GOT3 (cell line): ENCODE measurements around the gene PPP2R5C.
"Not testable (repeated sequence)": the region's sequence is repeated elsewhere in the genome, so short reads cannot be mapped to it uniquely, and the experiment has no call there.

ENCODE experiments used
- DNase-seq: peaks from one replicate; lab custom pipeline; 2025; ENCODE audit warnings: mixed read lengths; lab: John Stamatoyannopoulos, UW

PPP2R5C gene

DNA sequence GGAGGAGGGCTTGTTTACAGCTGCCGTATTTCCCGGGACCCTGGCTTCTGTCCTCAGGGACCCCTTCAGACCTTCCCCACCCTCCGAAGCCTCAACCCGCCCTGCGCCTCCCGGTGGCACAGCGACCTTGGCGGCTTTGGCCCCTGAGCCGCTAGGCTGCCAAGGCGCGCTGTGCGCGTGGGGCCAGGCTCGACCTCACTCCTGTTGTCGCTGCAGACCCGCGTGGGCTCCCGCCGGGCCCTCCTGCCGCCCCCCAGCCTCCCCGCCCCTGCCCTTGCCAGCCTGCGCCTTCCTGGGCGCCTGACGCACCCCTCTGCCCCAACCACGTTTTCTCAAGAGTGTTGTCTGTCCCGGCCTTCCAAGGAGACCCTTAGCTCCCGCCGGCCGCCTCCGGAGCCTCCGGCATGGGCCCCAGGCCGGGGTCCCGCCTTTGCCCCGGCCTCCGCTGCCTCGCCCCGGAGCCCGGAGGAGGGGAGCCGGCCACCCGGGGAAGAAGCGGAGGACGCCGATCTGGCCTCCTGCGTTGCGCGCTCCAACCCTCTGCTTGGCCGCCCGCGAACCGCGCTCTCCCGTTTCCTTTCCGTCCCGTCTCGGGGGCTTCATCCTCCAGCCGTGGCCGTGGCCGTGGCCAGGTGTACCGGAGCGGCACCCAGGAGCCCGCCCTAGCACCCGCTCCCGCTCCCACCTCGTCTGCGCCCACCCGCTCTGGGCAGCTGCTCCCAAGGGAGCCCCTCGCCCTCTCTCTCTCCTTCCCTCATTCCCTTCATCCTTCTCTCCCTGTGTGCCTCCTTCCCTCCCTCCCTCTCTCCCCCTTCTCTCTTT, 19.9 kb downstream of the PPP2R5C start:
- no peak for DNase-seq

DNA sequence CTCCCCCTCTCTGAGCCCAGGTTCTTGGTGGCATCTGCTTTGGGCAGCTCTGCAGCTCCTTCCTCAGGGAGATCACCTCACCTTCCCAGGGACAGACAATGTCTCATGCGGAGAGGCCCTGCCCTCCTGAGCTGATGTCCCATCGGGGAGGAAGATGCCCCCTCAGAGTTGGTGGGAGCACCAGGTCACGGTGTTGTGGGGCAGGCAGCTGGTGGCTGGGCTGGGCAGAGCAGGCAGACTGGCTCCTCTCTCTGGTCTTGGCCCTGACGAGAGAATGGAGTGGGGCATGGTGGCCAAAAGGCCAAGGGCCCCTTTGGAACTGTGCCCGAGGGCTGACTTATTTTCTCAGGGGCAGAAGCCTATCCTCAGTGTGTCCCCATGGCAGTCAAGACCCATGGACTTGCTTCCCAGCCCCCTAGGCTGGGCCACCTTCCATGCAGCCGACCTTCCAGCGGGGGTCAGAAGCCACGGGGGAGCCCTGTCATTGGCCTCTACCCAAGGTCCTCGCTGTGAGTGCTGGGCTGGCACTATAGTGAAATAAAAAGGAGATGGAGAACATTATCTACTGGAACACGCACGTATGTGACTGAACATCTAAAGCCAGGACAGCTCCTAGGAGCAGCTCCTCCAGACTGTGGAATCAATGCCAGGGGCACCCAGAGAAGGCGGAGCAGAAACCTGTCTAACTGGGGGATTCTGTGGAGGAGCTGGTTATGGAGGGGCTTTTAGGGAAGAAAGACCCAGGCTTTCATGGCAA, 21.9 kb downstream of the PPP2R5C start:
- no peak for DNase-seq

DNA sequence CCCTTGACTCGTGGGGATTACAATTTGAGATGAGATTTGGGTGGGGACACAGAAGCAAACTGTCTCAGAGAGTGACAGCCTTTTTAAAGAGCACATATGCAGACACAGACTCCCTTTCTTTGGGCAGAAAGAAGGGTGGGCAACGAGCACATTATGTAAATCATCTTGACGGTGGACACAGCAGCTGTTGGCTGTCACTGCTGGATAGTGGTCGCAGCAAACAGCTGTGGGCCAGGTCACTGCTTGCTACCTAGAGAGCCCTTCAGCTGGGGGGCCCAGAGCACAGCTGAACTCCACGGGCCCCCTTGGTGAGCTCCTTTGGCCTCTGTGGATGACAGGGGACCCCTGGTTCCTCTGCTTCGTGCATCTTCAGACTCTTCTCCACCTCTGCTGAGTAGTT, 23.1 kb downstream of the PPP2R5C start:
- DNase-seq, result no peak

DNA sequence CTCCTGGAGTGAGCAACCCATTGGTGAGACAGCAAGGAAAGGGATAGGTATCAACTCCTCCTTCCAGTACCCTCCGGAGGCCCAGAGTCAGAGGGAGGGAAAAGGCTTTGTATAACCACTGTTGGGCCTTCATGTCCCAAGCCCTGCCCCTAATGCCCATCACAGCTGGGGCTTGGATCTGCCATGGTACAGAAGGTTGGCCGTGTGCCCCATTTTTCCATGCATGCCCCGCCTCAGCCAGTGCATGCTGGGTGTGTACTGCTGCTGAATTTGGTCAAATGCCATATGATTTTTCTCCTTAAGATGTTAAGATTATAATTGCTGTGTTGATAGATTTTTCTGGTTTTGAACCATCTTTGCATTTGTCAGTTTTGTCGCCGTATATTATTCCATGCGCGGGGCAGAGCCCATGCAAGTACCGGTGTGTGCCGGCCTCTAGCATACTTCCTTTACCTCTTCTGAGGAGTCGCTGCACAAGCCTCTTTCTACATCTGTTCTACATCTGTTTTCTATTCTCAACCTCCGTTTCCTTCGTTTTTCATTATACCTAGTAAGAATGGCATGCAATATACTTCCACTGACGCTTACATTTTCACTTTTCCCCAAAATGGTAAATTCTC, 26.6 kb downstream of the PPP2R5C start:
- DNase-seq, result no peak

DNA sequence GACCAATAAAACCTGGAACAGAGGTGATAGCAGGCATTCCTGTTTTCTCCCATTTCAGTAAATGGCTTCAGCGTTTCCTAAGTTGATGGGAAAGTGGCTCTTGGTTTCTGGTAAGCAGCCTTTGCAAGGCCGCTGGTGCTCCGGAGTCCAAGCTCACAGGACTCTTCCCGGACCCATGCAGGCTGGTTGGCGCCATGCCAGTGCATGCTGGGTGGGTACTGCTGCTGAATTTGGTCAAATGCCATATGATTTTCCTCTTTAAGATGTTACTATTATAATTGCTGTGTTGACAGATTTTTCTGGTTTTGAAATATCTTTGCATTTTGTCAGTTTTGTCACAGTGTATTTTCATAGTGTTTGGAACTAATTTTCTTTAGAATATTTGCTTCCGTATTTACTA, 27.7 kb downstream of the PPP2R5C start:
- no peak for DNase-seq

DNA sequence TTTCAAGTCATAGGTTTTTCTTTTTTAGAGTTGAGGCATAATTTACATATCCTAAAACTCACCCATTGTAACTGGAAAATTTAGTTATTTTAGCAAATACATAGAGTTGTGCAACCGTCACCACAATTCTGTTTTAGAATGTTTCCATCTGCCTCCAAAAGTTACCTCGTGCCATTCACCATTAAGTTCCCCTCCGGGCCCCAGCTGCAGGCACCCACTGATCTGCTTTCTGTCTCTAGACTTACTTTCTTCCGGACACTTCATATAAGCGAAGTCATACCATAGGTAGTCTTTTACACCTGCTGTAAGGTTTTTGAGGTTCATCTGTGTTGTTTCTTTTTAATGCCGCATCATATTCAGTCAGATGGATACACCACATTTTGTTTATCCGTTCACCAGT, 28.7 kb downstream of the PPP2R5C start:
- no peak for DNase-seq

DNA sequence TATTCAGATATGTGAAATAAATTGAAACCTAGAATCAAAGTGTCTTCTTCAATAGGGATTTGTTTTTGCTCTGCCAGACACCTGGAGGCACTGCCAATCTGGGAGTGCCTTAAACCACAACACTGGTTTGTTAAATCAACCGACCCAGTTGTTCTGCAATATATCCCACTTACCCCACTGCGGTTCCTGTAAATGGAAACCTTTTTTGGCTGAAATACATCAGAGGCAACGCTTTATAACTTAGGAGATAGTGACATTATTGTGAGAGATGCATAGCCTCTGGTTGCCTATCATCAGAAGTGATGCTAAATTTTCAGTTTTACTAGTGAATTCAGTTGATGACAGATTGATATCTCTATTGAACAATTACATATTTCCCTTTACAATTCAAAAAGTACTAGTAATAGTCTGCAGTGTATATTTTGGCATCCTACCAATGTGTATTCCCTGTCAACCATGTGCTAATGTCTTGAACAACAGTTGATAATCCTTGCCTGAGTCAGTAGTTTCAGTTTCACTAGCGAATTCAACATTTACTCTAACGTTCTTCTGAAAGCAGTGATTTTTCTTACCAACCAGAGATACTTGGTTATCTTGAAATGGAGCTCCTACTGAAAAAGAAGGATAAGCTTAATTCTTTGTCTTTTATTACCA, 30.5 kb downstream of the PPP2R5C start:
- no peak for DNase-seq

DNA sequence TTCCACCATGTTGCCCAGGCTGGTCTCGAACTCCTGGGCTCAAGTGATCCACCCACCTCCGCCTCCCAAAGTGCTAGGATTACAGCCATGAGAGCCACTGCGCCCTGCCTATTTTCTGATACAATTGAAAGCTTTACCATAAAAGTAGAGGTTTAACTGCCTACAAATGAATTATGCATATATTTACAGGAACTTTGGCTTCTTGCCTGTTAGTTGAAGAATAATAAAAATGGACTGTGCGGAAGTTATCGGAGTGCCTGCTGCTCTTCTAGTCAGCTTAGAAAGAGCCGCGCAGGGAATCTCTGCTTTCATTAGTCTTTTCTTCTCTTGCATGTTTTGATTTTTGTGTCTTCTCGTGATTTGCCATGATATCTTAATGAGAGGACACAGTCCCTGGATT, 34.5 kb downstream of the PPP2R5C start:
- DNase-seq, result no peak

DNA sequence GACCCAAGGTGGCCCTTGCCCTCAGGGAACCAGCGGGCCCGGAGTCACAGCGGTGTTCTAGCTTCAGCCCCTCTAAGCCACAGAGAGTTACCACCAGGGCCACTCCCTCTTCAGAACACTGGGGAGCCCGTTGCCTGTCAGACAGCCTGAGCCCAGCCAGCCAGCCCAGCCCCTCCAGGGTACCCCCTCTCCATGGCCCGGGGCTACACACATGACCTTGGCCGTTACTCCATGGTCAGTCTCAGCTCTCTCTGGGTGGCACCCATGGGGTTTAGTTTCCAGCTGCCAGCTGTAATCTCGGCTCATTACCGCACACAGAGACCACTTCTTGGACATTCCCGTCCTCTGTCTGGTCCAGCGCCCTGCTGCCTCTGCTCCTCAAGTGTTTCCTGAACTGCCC, 35.0 kb downstream of the PPP2R5C start:
- DNase-seq, result no peak

DNA sequence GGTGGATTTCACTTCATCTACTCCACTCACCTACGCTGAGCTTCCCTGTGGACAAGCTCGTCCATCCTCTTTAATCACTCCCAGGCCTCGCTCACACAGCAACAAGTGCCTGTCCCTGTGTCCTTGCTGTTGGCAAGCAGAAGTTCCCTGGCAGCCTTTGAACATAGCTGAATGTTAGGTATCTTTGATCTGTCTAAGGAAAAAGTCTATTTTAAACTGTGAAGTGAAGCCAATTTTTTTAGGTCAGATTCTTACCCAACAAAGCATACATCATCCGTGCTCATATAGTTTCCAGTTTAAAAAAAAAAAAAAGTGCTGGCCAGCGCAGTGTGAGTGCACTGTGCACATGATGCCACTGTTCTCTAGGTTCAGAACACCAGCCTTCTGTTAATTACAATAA, 36.3 kb downstream of the PPP2R5C start:
- DNase-seq, result no peak

DNA sequence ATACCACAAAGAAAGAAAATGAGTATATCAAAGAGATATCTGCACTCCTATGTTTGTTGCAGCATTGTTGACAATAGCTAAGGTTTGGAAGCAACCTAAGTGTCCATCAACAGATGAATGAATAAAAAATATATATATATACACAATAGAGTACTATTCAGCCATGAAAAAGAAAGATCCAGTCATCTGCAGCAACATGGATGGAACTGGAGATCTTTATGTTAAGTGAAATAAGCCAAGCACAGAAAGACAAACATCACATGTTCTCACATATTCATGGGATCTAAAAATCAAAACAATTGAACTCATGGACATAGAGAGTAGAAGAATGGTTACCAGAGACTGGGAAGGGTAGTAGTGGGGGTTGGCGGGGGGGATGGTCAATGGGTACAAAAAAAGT, 42.9 kb downstream of the PPP2R5C start:
- DNase-seq, result not testable (repeated sequence)

DNA sequence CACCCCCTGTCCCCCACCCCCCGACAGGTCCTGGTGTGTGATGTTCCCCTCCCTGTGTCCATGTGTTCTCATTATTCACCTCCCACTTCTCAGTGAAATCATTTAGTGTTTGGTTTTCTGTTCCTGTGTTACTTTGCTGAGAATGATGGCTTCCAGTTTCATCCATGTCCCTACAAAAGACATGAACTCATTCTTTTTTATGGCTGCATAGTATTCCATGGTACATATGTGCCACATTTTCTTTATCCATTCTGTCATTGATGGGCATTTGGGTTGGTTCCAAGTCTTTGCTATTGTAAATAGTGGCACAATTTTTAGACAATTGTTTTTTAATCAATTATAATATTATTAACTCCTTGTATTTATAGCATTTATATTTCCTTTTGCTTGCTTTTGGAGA, 44.7 kb downstream of the PPP2R5C start:
- not testable (repeated sequence) for DNase-seq

DNA sequence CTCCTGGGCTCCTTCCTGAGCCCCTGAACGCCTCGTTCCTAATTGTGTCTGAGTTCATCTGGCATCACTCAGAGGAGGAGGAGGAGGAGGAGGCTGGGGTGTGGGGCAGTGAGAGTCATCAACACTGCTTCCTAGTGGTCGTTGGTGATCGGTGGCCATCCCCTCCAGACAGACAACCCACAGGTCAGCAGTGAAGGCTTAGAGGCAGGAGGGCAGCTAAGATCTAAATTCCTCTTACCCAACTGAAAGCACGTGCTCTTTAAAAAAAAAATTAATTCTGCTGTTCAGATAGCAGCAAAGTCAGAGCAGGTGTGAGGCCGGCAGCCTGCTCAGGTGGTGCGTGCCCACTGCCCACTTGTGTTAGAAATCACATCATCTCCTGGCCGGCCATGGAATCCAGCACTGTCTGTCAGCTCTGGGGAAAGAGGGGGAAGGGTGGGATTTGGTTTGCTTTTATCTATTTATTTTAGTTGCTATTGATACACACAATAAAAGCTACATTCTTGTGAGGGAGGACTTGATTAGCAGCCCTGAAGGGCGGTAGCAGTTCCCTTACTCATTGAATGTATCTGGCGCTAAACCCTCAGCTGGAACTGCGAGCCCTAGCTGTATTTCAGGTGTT, 46.6 kb downstream of the PPP2R5C start:
- no peak for DNase-seq

DNA sequence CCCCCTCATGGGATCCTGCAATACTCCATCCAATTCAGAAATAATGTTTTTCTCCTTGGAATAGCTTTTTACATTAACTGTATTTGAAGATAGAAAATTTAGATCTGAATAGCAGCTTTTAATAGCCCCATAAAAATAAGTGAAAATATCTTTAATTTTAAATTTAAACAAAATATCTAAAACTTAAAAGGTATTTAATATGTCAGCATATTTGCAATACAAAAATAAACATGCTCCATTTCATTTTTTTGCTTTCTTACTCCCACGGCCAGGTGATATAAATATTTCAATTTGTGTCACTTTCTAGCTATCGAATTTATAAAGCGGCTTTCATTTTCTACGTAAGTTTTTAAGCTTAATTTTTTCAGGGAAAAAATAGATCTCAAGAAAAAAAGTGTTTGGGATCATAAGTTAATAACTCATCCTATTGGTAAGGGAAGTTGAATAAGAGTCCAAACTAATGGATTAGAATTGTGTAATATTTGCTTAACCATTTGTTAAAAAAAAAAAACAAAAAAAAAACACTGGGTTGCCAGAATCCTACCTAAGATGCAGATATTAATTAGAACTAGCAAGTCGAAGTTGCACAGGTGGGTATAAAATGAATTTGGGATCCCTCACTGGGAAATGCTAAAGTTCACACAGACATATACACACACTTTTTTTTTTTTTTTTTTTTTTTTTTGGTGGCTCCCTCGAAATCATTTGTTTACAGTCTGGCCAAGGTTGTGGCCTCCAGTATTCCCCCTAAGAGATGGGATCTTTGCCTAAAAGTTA, 47.6 kb downstream of the PPP2R5C start:
- no peak for DNase-seq

DNA sequence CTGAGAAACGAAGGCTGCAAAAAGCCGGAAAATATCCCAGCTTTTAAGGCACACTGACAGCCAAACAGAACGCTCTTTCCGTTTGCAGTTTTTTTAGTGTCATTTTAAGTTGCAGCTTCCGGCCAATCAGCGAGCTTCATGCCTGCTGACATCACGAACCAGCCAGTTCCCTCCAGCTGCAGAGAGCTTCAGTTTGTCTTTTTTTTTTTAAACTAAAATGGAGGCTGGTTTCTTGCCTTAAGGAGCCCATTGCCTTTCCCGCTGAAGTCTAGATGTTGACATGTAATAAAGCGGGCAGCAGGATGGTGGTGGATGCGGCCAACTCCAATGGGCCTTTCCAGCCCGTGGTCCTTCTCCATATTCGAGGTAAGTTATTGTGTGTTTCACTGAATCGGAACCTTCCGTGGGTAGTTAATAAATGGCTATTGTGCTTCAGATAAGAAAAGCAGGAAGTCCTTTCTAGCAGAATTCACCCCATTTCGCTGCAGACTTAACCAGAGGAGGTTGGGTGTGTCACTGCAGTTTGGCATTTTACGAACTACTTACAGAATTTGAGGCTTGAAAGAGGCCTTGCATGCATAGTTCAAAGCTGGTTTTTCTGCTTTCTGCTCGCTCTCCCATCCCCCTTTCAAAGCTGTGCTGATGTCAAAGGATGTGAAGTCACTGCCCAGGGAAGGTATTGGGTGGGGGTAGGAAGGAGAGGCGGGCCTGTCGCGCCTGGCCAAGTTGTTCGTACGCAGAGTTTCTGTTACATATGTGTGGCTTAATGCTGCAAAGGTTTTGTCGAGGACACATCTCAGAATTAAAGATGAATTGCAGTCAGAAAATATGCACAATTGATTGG, 48.4 kb downstream of the PPP2R5C start:
- peak; percentile 26 for DNase-seq

DNA sequence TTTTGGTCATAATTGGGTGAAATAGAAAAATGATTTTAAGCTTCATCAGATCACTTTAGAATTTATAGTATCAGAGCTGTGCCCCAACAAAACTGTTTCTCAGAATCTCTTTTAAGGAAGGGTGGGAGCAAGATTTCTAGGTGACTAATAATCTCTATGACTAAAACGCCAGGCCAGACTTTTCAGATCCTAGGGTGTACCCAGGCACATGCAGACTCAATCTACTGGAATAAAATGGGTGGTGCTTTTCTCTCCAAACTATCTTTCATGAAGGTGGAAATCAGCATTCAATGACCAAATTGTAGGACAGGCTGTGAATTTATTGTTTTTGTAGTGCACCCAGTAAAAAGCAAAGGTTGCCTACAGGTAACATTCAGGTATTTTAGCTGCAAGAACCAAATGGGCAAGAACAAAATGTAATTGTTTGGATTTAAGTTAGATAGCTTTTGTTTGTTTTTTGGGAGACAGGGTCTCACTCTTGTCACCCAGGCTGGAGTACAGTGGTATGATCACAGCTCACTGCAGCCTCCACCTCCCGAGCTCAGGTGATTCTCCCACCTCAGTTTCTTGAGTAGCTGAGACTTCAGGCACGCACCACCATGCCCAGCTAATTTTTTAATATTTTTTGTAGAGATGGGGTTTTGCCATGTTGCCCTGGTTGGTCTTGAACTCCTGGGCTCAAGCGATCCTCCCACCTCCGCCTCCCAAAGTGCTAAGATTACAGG, 49.5 kb downstream of the PPP2R5C start:
- no peak for DNase-seq

DNA sequence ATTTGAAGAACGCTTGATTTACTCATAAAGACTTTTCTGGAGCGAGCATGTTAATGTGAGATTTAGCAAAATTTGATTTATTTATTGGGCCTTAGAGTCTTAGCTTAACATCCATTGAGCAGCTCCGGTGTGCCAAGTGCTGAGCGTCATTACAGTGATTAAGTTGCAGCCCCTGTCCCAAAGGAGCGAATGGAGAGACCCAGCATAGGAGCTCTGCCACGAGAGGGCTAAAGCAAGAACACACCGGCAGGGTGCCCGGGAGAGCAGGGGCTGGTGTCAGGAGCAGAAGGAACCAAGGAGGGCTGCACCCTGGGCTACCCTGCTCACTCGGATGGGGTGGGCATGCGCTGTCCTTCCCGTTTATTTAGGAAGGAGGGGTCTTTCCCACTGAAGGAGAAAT, 50.6 kb downstream of the PPP2R5C start:
- DNase-seq, result no peak

DNA sequence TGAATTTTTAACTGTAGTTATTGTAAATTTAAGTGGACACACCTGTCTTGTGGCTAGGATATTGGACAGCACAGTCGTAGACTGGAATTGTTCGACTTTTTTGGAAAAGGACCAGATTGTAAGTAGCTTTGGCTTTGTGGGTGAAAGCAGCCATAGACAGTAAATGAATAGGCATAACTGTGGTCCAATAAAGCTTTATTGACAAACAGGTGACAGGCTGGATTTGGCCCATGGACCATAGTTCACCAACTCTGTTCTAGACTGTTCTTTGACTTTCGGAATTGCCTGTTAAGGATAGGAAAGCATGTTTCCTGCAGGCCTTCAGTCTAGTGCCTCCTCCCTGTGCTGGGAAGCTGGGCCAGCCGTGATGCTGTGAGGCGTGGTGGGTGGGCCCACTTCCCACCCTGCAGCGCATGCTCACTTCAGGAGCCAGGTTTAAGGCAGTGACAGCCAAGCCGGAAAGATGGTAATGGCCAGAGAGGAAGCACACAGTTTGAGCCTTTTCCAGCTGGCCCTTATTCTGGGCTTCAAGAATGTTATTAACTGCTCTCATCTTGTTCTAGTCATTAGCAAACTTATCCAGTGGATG, 51.8 kb downstream of the PPP2R5C start:
- DNase-seq, result no peak

DNA sequence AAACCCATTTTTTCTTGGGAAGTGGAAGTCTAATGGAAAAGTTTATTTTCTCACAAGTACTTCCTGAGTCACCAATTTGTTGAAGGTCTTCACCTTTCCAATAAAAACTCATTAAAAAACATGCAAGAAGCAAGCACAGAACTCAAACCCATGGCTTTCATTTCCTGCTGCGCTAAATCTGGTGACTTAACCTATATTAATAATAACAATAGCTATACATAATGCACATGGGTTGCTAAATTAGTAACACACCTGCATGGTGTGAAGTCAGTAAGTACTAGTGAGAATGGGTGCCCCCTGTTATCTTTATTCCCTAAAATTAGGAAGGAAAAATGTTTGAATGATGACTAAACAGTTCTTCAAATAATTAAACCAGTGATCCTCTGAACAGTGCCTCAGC, 52.3 kb downstream of the PPP2R5C start:
- no peak for DNase-seq
